H9 (cell line): ENCODE results near the gene CFL1. TPM values are rescaled to one million over a fixed set of nuclear protein-coding genes. Genes with fewer than 3 reads are reported as not detected.

Source experiments
- DNase-seq: peaks from one replicate; pipeline ENCODE4 v3.0.0-alpha.2; 2017
- H2AFZ ChIP-seq: one replicate; pipeline ENCODE4 v1.6.1; 2013; ENCODE audit warnings: mild to moderate bottlenecking, low read length, control low read depth, moderate library complexity
- H2AK5ac ChIP-seq: 2 replicates; pipeline ENCODE4 v1.6.1; 2013; ENCODE audit warnings: low read length, control low read depth, mixed read lengths; ENCODE audit not compliant: insufficient read length
- H2BK120ac ChIP-seq: one replicate; pipeline ENCODE4 v1.6.1; 2013; ENCODE audit warnings: low read depth, mild to moderate bottlenecking, low read length, control low read depth, inconsistent platforms; ENCODE audit not compliant: poor library complexity, severe bottlenecking
- H2BK12ac ChIP-seq: 2 replicates; pipeline ENCODE4 v1.6.1; 2013; ENCODE audit warnings: low read length, control low read depth, mixed read lengths, low read depth; ENCODE audit not compliant: insufficient read length
- H2BK15ac ChIP-seq: 2 replicates; pipeline ENCODE4 v1.6.1; 2013; ENCODE audit warnings: low read depth, low read length, control low read depth
- H2BK20ac ChIP-seq: one replicate; pipeline ENCODE4 v1.6.1; 2013; ENCODE audit warnings: low read depth, mild to moderate bottlenecking, low read length, control low read depth, inconsistent platforms; ENCODE audit not compliant: poor library complexity, severe bottlenecking
- H2BK5ac ChIP-seq: 2 replicates; pipeline ENCODE4 v1.6.1; 2013; ENCODE audit warnings: low read length, control low read depth, mixed read lengths; ENCODE audit not compliant: insufficient read length
- H3K14ac ChIP-seq: 2 replicates; pipeline ENCODE4 v1.6.1; 2013; ENCODE audit warnings: low read length, control low read depth; ENCODE audit not compliant: insufficient read depth
- H3K18ac ChIP-seq: 2 replicates; pipeline ENCODE4 v1.6.1; 2013; ENCODE audit warnings: low read depth, mild to moderate bottlenecking, mixed read lengths, low read length, control low read depth; ENCODE audit not compliant: insufficient read length
- H3K23ac ChIP-seq: 2 replicates; pipeline ENCODE4 v1.6.1; 2013; ENCODE audit warnings: low read length, control low read depth, mixed read lengths, low read depth; ENCODE audit not compliant: insufficient read length
- H3K23me2 ChIP-seq: 2 replicates; pipeline ENCODE4 v1.6.1; 2013; ENCODE audit warnings: low read depth, mild to moderate bottlenecking, mixed read lengths, low read length, control low read depth; ENCODE audit not compliant: insufficient read length, poor library complexity, severe bottlenecking
- H3K27ac ChIP-seq: 2 replicates; pipeline ENCODE4 v1.5.1; 2013; ENCODE audit warnings: low read length, control low read depth, mixed read lengths, low read depth; ENCODE audit not compliant: insufficient read length
- H3K27me3 ChIP-seq: 2 replicates; pipeline ENCODE4 v1.6.1; 2013; ENCODE audit warnings: low read length, control low read depth, inconsistent platforms; ENCODE audit not compliant: insufficient read depth
- H3K4ac ChIP-seq: 2 replicates; pipeline ENCODE4 v1.6.1; 2013; ENCODE audit warnings: low read depth, mild to moderate bottlenecking, control low read depth, inconsistent platforms, low read length, moderate library complexity
- H3K4me1 ChIP-seq: 2 replicates; pipeline ENCODE4 v1.6.1; 2013; ENCODE audit warnings: low read length, control low read depth, inconsistent platforms; ENCODE audit not compliant: insufficient read depth
- H3K4me2 ChIP-seq: 2 replicates; pipeline ENCODE4 v1.6.1; 2013; ENCODE audit warnings: low read length, control low read depth, mixed read lengths; ENCODE audit not compliant: insufficient read length, insufficient read depth
- H3K56ac ChIP-seq: 2 replicates; pipeline ENCODE4 v1.6.1; 2013; ENCODE audit warnings: low read depth, mild to moderate bottlenecking, mixed read lengths, low read length, control low read depth; ENCODE audit not compliant: insufficient read length
- H3K79me1 ChIP-seq: 2 replicates; pipeline ENCODE4 v1.6.1; 2013; ENCODE audit warnings: low read depth, mild to moderate bottlenecking, moderate library complexity, low read length, control low read depth, inconsistent platforms; ENCODE audit not compliant: insufficient read depth, poor library complexity, severe bottlenecking
- H3K79me2 ChIP-seq: 2 replicates; pipeline ENCODE4 v1.6.1; 2013; ENCODE audit warnings: low read length, control low read depth, inconsistent platforms; ENCODE audit not compliant: insufficient read depth
- H3K9ac ChIP-seq: 2 replicates; pipeline ENCODE4 v1.6.1; 2013; ENCODE audit warnings: low read length, control low read depth, mixed read lengths; ENCODE audit not compliant: insufficient read length; ENCODE audit errors: extremely low read depth
- H3K9me3 ChIP-seq: one replicate; pipeline ENCODE4 v1.6.1; 2013; ENCODE audit warnings: low read depth, low read length, inconsistent platforms; ENCODE audit not compliant: control insufficient read depth
- H3T11ph ChIP-seq: one replicate; pipeline ENCODE4 v1.6.1; 2013; ENCODE audit warnings: mild to moderate bottlenecking, low read length, control low read depth, inconsistent platforms
- H4K20me1 ChIP-seq: one replicate; pipeline ENCODE4 v1.6.1; 2013; ENCODE audit not compliant: control insufficient read depth, insufficient read length, insufficient read depth
- H4K5ac ChIP-seq: 2 replicates; pipeline ENCODE4 v1.6.1; 2013; ENCODE audit warnings: low read depth, mild to moderate bottlenecking, mixed read lengths, low read length, control low read depth; ENCODE audit not compliant: insufficient read length
- H4K8ac ChIP-seq: replicated peaks from 2 replicates; pipeline ENCODE4 v1.6.1; 2013; ENCODE audit warnings: low read length, control low read depth, mixed read lengths, low read depth; ENCODE audit not compliant: insufficient read length
- H4K91ac ChIP-seq: 2 replicates; pipeline ENCODE4 v1.6.1; 2013; ENCODE audit warnings: low read depth, mild to moderate bottlenecking, moderate library complexity, mixed read lengths, low read length, control low read depth; ENCODE audit not compliant: insufficient read length
- H3K27ac Mint-ChIP-seq, 3 experiments: 2 replicates in 2 of 3; 3 replicates in 1 of 3; pipeline ENCODE4 v1.8.0; 2020 to 2021; ENCODE audit warnings: mixed read lengths in 3 of 3, mild to moderate bottlenecking in 1 of 3, moderate library complexity in 1 of 3
- H3K27me3 Mint-ChIP-seq: 2 replicates; pipeline ENCODE4 v1.8.0; 2021; ENCODE audit warnings: low read depth, mild to moderate bottlenecking, moderate library complexity, mixed read lengths
- H3K36me3 Mint-ChIP-seq, 3 experiments: 2 replicates in 2 of 3; 3 replicates in 1 of 3; pipeline ENCODE4 v1.8.0; 2020 to 2021; ENCODE audit warnings: low read depth in 3 of 3, mixed read lengths in 3 of 3; ENCODE audit not compliant: insufficient read depth in 1 of 3
- H3K4me1 Mint-ChIP-seq, 2 experiments: 2 replicates each; pipeline ENCODE4 v1.8.0; 2020; ENCODE audit warnings: mixed read lengths in 2 of 2
- H3K4me3 Mint-ChIP-seq, 2 experiments: 2 replicates in 1 of 2; 3 replicates in 1 of 2; pipeline ENCODE4 v1.8.0; 2020 to 2021; ENCODE audit warnings: mild to moderate bottlenecking in 2 of 2, mixed read lengths in 2 of 2, moderate library complexity in 1 of 2
- H3K9me3 Mint-ChIP-seq, 2 experiments: 2 replicates in 1 of 2; 3 replicates in 1 of 2; pipeline ENCODE4 v1.8.0; 2020; ENCODE audit warnings: mild to moderate bottlenecking in 2 of 2, mixed read lengths in 2 of 2, moderate library complexity in 1 of 2
- WGBS: extraction: QIAGEN DNeasy Blood & Tissue Kit; methylation state at CpG from one replicate; pipeline ENCODE4 v1.1.7; 2013; ENCODE audit warnings: missing lambda C conversion rate, low lambda C conversion rate, mixed read lengths; ENCODE audit not compliant: insufficient read length; ENCODE audit errors: extremely low coverage; 5-methylcytosine and 5-hydroxymethylcytosine counted together
- long read RNA-seq: library from polyadenylated mRNA; unstranded; transcript quantifications from one replicate; pipeline ENCODE4 v2.0.0, GENCODE V29; 2020
- total RNA-seq: library from RNA; stranded (reverse); gene quantifications from 2 replicates; pipeline ENCODE4 v1.2.1, GENCODE V29; 2021
- TF ChIP-seq, protein P1 (sequence below): fragments of 200-600 bp; sonication (generic); conservative IDR thresholded peaks from 3 replicates; pipeline ENCODE4 v1.8.0; 2021; ENCODE audit warnings: antibody characterized with exemption, mild to moderate bottlenecking

Gene CFL1
- 1,107 and 1,147 TPM in 2 replicates for total RNA-seq
- long read RNA-seq, transcript CFL1-210 (2 exons, 1,509 nt): minor isoform, 16 of 2,796 reads
- long read RNA-seq, transcript CFL1-209 (3 exons, 647 nt): minor isoform, 12 of 2,796 reads
- long read RNA-seq, transcript CFL1-201 (4 exons, 1,234 nt): major isoform, 2,725 of 2,796 reads
- long read RNA-seq, partial matches to known transcripts: 1 of 2,796 reads
- long read RNA-seq, other reads (novel, unspliced or antisense): 33 of 2,796 reads

GRCh38 chr11:65857853-65858680 lies at the start of gene CFL1:
CFL1 (minus strand) TSS chr11:65858180; CDS start chr11:65858099, 81 bp downstream.
- no peaks in the 10 kb centered on the region for H3K27me3 ChIP-seq
- no CpG with 5 or more reads among the region's 92 CpGs for WGBS
- peaks cover 48 to 53% (median 51%) of the 10 kb centered on the region in 3 experiments for H3K36me3 Mint-ChIP-seq

More at GRCh38 chr11:65857853-65858680, at the start of gene CFL1:
- H3K4me3 Mint-ChIP-seq: peak within 1 kb of the TSS; percentile 86 to 93
- TF ChIP-seq, protein P1, sequence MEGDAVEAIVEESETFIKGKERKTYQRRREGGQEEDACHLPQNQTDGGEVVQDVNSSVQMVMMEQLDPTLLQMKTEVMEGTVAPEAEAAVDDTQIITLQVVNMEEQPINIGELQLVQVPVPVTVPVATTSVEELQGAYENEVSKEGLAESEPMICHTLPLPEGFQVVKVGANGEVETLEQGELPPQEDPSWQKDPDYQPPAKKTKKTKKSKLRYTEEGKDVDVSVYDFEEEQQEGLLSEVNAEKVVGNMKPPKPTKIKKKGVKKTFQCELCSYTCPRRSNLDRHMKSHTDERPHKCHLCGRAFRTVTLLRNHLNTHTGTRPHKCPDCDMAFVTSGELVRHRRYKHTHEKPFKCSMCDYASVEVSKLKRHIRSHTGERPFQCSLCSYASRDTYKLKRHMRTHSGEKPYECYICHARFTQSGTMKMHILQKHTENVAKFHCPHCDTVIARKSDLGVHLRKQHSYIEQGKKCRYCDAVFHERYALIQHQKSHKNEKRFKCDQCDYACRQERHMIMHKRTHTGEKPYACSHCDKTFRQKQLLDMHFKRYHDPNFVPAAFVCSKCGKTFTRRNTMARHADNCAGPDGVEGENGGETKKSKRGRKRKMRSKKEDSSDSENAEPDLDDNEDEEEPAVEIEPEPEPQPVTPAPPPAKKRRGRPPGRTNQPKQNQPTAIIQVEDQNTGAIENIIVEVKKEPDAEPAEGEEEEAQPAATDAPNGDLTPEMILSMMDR: no peak
- no peak within 1 kb of the TSS for H3K23ac ChIP-seq
- peaks cover 29 to 31% of the 10 kb centered on the region in 2 experiments for H3K4me1 Mint-ChIP-seq
- H3K18ac ChIP-seq: peak within 1 kb of the TSS; percentile 73
- peaks cover 2% of the 10 kb centered on the region for H4K20me1 ChIP-seq
- H3K4ac ChIP-seq: no peak within 1 kb of the TSS; the same call in 1 of the 2 replicates
- H3K79me2 ChIP-seq: peaks cover 14% of the 10 kb centered on the region; the same call in 1 of the 2 replicates
- no peak within 1 kb of the TSS for H2AK5ac ChIP-seq
- DNase-seq: peak; percentile 99
- no peak within 1 kb of the TSS for H4K91ac ChIP-seq
- H2BK12ac ChIP-seq: no peak within 1 kb of the TSS
- no peak within 1 kb of the TSS for H3T11ph ChIP-seq
- peak within 1 kb of the TSS; percentile 92 for H3K4me2 ChIP-seq
- H3K56ac ChIP-seq: no peak within 1 kb of the TSS
- H2BK120ac ChIP-seq: peak within 1 kb of the TSS; percentile 79
- no peaks in the 10 kb centered on the region for H3K4me1 ChIP-seq
- peak within 1 kb of the TSS; percentile 83 for H3K14ac ChIP-seq
- H3K23me2 ChIP-seq: peaks cover 25% of the 10 kb centered on the region
- H2AFZ ChIP-seq: no peak within 1 kb of the TSS
- peak within 1 kb of the TSS; percentile 54 for H3K27ac ChIP-seq
- no peak within 1 kb of the TSS for H2BK15ac ChIP-seq
- peak within 1 kb of the TSS; percentile 81 for H3K9ac ChIP-seq
- H3K79me1 ChIP-seq: peaks cover 3% of the 10 kb centered on the region
- no peaks in the 10 kb centered on the region for H3K27me3 Mint-ChIP-seq
- H2BK20ac ChIP-seq: no peak within 1 kb of the TSS
- H4K8ac ChIP-seq: no peak within 1 kb of the TSS
- H3K27ac Mint-ChIP-seq: peak within 1 kb of the TSS; percentile 91 to 99 (median 97)
- H3K9me3 ChIP-seq: no peaks in the 10 kb centered on the region
- no peak within 1 kb of the TSS for H2BK5ac ChIP-seq
- H4K5ac ChIP-seq: no peak within 1 kb of the TSS
- H3K9me3 Mint-ChIP-seq: peaks cover 0 to 3% of the 10 kb centered on the region in 2 experiments; a peak in 2 of 5 replicates
